GM21529 (cell line): Measurements from ENCODE around the gene PPP2R2C.

Source experiments
- ATAC-seq: cut with Tn5 transposase; IDR thresholded peaks from one replicate; pipeline ENCODE4 v1.9.1; 2021; ENCODE audit not compliant: unreplicated experiment

Gene PPP2R2C

DNA sequence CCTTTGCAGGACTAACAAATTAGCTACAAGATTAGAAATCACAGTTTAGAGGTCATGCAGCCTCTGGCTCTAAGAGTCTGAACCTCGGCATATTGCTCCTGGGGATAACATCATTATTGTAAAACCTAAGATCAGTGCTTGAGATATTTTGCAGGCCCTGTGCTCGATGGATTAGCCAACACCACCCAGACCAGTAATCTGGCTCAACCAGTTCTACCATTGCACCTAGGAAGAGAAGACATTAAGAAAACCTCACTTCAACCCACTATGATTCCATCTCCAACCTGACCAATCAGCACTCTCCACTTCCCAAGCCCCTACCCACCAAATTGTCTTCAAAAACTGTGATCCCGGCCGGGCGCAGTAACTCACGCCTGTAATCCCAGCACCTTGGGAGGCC, 159.2 kb downstream of the PPP2R2C start:
- no peak for ATAC-seq

DNA sequence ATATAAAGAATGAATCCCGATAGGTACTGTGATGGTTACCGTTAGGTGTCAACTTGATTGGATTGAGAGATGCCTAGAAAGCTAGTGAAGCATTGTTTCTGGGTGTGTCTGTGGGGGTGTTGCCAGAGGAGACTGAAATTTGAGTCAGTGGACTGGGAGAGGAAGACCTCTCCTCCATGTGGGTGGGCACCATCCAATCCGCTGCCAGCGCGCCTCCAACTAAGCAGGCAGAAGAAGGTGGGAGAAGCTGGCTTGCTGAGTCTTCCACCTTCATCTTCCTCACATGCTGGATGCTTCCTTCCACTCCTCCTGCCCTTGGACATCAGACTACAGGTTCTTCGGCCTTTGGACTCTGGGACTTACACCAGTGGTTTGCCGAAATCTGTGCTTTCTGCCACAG, 162.6 kb downstream of the PPP2R2C start:
- ATAC-seq, result no peak

DNA sequence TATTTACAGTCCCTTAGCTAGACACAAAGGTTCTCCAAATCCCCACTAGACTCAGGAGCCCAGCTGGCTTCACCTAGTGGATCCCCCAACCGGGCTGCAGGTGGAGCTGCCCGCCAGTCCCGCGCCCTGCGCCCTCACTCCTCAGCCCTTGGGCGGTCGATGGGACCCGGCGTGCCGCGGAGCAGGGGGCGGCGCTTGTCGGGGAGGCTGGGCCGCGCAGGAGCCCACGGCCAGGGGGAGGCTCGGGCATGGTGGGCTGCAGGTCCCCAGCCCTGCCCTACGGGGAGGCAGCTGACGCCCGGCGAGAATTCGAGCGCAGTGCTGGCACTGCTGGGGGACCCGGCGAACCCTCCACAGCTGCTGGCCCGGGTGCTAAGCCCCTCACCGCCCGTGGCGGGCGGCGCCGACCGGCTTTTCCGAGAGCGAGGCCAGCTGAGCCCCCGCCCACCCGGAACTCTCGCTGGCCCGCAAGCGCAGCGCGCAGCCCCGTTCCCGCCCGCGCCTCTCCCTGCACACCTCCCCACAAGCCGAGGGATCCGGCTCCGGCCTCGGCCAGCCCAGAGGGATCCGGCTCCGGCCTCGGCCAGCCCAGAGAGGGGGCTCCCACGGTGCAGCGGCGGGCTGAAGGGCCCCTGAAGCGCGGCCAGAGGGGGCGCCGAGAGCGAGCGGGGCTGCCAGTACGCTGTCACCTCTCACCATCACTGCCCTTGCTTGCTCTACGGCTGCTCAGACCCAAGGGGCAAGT, 163.3 kb downstream of the PPP2R2C start:
- ATAC-seq, result no peak

DNA sequence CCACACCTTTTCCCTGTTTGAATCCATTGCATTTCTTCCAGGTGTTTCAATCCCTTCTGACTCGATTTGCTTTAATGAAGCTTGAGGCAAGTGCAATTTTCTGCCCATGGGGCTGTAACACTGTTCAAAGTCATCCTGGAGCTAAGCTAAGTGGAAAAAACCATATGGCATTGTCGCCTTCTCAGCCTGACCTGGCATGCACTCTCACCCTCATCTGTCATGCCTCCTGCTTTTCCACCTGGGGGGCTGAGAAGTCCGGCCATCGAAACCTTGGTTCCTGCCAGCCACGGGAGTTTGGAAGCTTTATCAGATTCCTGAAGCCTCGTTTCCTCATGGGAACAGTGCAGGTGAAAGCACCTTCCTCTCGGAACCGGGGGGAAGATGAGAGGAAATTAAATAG, 164.5 kb downstream of the PPP2R2C start:
- ATAC-seq, result no peak

DNA sequence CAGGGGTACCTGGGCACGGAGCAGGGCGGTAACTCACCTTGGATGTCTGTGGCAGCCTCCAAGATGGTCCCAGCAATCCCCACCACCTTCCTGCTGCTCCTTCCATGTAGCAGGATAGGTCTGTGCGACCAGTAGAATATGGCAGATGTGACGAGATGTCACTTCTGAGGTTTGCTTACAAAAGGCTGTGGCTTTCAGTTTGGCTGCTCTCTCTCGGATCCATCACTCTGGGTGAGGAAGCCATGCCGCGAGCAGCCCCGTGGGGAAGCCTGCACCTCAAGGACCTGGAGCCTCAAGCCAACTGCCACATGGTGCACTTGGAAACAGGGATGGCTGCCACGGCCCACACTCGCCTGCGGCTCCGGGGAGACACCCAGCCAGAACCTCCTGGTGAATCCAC, 165.2 kb downstream of the PPP2R2C start:
- no peak for ATAC-seq

DNA sequence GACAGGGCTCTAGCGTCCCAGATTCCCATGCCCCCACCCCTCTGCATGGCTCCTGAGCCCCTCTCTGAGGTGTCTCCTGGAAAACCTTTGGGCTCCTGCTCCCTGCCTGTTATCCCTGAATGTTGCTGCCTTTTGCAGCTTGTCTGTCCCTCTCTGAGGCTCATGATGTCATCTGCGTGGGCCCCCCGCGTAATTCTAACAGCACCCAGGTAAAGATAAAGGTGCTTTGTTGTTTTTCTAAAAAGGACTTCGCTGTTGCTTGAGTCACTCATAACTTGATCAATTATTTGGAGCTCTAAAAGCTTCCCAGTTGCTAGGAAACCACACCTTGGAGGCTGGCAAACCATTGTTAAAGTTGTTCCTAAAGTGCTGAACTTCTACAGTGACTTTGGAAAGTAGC, 166.1 kb downstream of the PPP2R2C start:
- no peak for ATAC-seq

DNA sequence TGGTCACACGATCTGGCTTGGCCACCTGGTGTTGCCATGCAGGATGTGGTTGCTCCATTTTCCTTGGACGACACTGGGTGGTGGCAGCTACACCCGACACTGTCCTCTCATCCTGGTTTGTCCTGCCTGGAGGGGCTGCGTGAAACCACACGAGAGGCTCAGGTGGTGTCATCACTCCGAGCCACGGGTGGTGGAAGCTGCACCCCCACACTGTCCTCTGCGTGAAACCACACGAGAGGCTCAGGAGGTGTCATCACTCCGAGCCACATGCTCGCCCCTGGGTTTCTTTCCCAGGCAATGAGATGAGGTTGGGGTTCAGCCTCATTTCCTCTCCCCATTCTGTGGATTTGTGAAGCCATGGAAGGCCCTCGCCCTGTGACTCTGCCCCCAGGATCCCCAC, 168.5 kb downstream of the PPP2R2C start:
- ATAC-seq, result no peak

DNA sequence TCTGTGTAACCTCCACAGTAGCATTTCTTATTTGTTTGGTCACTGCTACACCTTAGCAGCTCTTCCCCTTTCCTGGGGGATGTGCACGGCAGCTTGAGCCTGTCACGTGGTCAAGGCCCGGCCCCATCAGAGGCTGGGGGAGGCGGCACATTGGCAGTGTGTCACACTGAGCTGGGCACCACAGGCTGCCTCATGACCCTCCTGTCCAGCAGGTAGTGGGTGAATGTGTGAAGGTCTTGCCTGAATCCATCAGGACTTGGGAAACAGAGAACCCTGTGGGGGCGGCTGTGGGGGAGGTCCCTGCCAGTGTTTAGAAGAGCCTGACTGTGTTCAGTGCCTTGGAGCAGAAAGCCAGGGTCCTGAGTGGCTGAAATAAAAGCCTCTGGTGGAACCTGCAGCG, 169.5 kb downstream of the PPP2R2C start:
- no peak for ATAC-seq

DNA sequence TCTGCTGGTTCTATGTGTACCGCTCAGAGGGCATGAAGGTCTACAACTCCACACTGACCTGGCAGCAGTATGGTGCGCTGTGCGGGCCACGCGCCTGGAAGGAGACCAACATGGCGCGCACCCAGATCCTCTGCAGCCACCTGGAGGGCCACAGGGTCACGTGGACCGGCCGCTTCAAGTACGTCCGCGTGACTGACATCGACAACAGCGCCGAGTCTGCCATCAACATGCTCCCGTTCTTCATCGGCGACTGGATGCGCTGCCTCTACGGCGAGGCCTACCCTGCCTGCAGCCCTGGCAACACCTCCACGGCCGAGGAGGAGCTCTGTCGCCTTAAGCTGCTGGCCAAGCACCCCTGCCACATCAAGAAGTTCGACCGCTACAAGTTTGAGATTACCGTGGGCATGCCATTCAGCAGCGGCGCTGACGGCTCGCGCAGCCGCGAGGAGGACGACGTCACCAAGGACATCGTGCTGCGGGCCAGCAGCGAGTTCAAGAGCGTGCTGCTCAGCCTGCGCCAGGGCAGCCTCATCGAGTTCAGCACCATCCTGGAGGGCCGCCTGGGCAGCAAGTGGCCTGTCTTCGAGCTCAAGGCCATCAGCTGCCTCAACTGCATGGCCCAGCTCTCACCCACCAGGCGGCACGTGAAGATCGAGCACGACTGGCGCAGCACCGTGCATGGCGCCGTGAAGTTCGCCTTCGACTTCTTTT, 170.5 kb downstream of the PPP2R2C start:
- ATAC-seq, result no peak

DNA sequence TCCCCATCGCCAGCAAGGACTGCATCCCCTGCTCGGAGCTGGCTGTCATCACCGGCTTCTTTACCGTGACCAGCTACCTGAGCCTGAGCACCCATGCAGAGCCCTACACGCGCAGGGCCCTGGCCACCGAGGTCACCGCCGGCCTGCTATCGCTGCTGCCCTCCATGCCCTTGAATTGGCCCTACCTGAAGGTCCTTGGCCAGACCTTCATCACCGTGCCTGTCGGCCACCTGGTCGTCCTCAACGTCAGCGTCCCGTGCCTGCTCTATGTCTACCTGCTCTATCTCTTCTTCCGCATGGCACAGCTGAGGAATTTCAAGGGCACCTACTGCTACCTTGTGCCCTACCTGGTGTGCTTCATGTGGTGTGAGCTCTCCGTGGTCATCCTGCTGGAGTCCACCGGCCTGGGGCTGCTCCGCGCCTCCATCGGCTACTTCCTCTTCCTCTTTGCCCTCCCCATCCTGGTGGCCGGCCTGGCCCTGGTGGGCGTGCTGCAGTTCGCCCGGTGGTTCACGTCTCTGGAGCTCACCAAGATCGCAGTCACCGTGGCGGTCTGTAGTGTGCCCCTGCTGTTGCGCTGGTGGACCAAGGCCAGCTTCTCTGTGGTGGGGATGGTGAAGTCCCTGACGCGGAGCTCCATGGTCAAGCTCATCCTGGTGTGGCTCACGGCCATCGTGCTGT, 171.2 kb downstream of the PPP2R2C start:
- no peak for ATAC-seq

DNA sequence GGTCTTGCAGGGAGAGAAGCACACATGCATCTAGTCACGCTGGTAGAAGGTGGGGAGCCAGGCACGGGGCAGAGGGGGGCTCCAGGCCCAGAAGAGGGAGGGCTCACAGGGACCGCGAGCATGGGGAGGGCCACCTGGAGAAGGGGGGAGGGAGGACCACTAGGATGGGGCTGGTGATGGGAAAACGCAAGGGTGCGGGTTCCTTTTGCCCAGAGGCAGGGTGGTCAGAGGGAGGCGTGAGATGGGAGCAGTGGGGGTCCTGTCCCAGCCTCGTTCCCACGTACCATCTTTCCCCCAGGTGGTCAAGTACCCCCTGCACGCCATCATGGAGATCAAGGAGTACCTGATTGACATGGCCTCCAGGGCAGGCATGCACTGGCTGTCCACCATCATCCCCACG, 172.1 kb downstream of the PPP2R2C start:
- no peak for ATAC-seq

DNA sequence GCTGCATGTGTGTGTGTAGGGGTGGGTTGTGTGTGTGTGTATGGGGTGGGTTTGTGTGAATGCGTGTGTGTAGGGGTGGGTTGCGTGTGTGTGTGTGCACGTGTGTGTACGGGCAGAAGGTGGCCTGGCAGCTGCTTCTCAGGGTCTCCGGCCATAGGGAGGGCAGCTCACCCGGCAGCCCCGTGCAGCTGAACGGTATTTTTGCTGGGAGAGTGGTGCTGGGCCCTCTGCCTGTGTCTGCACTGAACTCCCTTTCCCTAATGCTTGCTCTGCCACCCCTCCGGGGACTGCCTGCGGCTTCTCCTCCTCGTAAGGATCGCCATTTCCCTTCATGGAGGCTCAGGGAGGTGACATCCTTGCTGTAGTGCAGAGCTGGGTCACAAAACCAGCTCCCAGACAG, 172.5 kb downstream of the PPP2R2C start:
- ATAC-seq, result no peak

DNA sequence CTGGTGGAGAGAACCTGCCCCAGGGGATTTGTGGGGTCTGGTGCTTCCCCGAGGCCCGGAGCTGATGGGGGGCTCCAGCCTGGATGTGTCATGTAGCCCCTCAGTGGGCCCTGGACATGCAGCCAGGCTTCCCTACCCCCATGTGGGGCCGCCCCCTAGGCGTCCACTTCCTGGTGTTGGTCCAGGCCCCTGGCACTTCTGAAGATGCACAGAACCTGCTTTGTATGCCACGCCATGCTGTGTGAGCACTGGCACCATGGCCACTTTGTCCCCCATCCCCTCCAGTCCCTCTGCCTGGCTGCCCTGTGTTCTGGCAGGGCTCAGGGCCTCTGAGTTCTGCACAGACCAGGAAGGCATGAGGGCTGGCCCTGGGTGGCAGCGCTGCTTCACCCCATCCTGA, 173.6 kb downstream of the PPP2R2C start:
- ATAC-seq, result no peak

DNA sequence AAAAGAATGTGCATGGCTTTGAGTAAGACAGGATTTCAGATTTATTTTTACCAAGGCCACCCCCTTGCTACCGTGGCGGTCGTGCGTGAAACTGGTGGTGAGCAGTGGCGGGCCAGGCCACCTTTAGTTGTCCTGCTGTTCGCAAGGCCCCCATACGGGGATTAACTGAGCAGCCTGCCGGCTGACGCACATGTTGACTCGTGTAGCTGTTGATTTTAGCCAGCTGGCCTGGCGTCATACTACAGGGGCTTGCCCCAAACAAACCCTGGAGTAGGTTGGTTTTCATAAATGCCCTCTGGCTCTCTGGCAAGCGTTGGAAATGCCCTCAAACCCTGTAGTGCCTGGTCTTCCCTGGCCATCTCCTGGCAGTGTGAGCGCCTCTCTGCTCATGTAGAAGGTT, 174.4 kb downstream of the PPP2R2C start:
- no peak for ATAC-seq

DNA sequence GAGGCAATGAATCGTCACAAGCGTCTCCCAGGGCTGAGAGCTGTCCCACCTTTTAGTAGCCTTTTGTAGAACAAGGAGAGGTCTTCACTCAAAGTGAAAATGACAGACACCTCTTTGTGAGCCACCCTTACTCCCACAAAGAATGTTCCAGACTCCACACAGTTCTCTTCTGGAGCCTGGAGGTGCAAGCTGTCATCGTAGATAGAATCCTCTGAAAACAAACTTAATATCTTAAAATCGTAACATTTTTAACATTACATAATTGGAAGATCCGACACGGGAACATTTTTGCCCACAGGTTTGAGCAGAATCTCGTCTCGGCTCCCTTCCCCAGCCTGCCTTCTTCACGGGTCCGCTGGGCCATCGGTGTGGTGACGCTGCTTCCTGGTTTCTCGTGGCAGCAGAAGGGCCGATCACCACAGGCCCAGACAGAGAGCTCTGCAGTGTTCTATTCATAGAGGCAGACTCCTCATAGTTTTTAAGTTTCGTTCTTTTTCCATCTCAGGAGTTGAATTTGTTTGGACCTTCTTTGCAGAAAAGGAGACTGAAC, 175.1 kb downstream of the PPP2R2C start:
- no peak for ATAC-seq

DNA sequence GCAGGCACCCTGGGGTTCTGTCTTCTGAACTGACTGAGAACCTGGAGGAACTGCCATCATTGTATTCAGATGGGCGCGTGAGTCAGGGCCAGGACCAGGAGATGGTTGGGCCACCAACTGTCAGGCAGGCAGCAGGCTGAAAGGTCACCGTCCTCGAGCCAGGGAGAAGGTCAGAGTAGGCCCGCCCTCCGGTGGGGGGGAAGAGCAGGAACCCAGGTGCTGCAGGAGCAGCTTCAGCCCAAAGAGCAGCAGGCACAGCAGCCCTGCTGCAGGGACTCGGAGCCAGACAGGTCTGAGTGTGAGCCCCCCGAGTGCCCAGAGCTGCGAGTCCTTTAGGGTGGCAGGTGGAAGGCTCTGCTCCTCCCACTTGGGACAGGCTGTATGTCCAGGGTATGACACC, 176.4 kb downstream of the PPP2R2C start:
- ATAC-seq, result no peak

DNA sequence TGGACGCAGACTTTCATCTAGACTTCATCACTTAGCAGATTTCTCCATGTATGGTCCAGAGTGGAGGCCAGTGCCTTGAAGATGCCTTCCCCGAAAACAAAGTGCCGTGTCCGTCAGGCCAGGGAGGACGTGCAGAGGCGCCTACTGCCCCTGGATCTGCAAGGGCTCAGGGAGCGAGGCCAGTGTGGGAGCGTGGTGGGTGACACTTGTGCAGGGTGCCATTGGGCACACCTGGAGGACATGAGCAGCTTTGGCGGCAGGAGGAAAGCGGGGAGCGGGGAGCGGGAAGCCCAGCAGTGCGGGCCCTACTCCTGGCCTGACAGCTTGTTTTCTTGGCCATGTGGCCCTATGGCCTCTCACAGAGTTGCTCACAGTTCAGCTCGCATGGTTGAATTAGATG, 176.9 kb downstream of the PPP2R2C start:
- ATAC-seq, result no peak

DNA sequence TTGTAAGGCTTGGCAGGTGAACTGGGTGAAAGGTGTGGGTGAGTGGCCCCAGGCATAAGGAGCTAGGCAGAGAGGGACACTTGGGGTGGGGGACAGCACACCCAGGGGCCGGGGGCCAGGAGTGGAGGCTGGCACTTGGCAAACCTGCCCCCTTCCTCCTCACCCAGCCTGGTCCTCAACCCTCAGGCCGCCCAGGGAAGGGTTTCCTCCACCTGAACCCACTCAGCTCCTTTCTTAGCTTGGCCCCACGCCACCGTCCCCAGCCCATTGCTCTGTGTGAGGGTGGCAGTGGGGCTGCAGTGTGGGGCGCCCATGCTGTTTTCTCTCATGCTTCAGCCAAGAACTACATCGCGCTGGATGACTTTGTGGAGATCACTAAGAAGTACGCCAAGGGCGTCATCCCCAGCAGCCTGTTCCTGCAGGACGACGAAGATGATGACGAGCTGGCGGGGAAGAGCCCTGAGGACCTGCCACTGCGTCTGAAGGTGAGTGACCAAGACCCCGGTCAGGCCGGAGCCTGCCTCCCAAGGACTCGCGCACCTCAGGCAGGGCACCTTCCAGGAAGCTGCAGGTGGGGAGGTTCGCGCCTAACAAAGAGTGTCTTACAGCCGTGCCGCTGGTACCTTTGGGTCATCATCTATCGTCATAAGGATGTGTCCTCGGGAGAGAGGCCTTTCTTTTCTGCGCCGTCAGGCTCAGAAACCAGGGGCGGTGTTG, 177.6 kb downstream of the PPP2R2C start:
- ATAC-seq, result no peak

DNA sequence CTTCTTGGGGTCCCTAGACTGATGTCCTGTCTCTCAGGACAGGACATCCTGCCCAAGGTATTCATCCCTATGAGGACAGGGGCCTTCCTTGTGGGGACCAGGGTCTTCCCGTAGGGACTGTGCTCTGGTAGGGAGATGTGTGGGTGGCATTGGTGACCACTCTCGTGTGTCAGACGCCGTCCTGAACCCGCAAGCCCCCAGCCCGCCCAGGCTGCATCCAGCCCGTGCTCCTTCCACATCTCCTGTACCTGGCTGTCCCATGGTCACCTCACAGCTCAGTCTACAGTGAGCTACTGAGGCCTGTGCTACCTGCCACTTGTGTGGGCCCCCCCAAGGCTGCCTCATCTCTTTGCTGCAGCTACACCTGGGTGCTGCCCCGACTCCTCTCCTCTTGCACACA, 178.8 kb downstream of the PPP2R2C start:
- no peak for ATAC-seq

DNA sequence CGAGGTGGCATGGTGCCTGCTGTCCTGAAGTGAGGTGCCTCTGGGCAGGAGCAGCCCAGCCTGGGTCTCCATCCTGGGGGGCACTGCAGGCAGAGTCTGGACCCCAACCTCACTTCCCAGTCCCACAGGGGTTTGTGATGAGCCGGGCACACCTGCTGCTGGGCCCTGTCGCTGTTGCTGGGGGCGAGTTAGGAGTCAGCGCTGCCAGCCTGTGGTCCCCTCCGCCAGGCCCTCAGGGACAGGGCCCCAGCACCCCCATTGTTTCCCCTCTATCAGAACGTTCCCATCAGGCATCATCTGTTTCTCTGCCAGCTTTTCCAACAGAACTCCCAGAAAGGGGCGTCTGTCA, 179.3 kb downstream of the PPP2R2C start:
- ATAC-seq, result no peak

DNA sequence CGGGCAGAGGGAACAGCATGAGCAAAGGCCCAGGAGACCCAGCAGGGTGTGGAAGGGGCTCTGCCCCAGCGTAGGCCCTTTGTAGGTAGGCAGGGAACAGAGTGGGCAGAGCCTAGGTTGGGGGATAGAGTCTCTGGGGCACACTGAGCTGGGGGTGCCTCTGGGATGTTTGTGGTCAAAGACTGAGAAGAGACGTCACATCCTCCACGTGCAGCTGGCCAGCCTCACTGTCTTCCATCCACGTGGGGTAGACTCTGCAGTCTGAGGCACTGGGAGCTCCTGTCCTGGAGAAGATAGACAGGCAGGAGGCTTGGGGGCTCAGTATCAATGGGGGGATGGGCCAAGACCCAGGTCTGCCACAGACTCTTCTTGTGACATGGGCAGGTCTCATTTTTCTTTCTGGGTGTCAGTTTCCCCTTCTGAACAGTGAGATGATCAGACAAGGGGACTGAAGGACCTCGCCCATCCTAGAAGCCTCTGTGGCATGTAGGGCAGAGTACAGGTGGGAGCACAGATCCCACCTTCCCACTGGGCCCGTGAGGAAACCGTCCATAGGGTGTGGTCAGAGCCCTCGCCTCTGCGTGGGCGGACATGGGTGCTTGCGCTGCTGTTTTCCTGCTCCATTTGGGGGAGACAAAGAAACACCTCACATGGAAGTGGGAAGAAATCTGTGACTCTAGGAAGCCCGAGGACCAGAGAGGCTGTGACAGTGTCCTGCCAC, 179.9 kb downstream of the PPP2R2C start:
- ATAC-seq, result no peak
